Raji (cell line): ENCODE measurements around the gene GLRX3.

ENCODE experiments used
- POLR2A ChIP-seq: IDR thresholded peaks from 2 replicates; pipeline ENCODE4 v1.6.1; 2011; ENCODE audit warnings: low read depth, low read length, control low read depth; ENCODE audit not compliant: insufficient read depth

Gene GLRX3

GRCh38 chr10:130213286-130214080, 77.3 kb downstream of the GLRX3 start:
- TF ChIP-seq POLR2A = no peak

GRCh38 chr10:130214431-130214830, 78.2 kb downstream of the GLRX3 start:
- TF ChIP-seq POLR2A = no peak

GRCh38 chr10:130215151-130215930, 79.2 kb downstream of the GLRX3 start:
- no peak for TF ChIP-seq POLR2A

GRCh38 chr10:130215931-130216231, 79.7 kb downstream of the GLRX3 start:
- TF ChIP-seq POLR2A = no peak

GRCh38 chr10:130218181-130218641, 82.0 kb downstream of the GLRX3 start:
- no peak for TF ChIP-seq POLR2A

GRCh38 chr10:130218936-130219335, 82.7 kb downstream of the GLRX3 start:
- no peak for TF ChIP-seq POLR2A

- TF ChIP-seq POLR2A = no peak
Observed at GRCh38 chr10:130220251-130221185, 84.3 kb downstream of the GLRX3 start.

- TF ChIP-seq POLR2A = no peak
Observed at GRCh38 chr10:130221456-130222375, 85.5 kb downstream of the GLRX3 start.

GRCh38 chr10:130222381-130222780, 86.2 kb downstream of the GLRX3 start:
- TF ChIP-seq POLR2A = no peak

GRCh38 chr10:130224228-130224627, 88.0 kb downstream of the GLRX3 start:
- TF ChIP-seq POLR2A = no peak

GRCh38 chr10:130226012-130226411, 89.8 kb downstream of the GLRX3 start:
- TF ChIP-seq POLR2A = no peak

- TF ChIP-seq POLR2A = no peak
Observed at GRCh38 chr10:130227883-130228282, 91.7 kb downstream of the GLRX3 start.
